Pons (tissue), 1 donor: ENCODE measurements around the gene PDE11A.

Experiments
- DNase-seq: peaks from one replicate; pipeline ENCODE4 v3.0.0-alpha.2; 2016; ENCODE audit warnings: low spot score

Gene PDE11A

DNA sequence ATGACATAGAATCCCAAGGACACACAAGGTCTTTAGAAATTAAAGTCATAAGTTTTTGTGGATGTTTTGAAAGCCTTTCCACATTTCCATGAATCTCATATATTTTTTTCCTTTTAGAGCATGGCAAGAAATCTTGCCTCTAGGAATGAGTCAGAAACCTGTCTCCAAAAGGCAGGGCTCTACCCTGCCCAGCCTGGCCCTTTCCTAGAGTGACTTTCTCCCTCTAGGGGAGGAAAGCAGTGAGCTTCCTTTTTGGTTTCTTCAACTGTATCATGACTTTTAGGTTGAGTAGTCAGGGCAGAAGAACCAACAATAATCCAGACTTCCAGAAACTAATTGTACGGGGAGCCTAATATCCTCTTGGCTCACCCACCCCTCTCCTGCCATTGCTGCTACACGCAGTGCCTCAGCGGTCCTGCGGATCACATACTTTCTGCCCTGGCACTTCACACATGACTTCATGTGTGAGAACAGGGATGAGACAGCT lies 379.8 kb downstream of the PDE11A start:
- no peak for DNase-seq

DNA sequence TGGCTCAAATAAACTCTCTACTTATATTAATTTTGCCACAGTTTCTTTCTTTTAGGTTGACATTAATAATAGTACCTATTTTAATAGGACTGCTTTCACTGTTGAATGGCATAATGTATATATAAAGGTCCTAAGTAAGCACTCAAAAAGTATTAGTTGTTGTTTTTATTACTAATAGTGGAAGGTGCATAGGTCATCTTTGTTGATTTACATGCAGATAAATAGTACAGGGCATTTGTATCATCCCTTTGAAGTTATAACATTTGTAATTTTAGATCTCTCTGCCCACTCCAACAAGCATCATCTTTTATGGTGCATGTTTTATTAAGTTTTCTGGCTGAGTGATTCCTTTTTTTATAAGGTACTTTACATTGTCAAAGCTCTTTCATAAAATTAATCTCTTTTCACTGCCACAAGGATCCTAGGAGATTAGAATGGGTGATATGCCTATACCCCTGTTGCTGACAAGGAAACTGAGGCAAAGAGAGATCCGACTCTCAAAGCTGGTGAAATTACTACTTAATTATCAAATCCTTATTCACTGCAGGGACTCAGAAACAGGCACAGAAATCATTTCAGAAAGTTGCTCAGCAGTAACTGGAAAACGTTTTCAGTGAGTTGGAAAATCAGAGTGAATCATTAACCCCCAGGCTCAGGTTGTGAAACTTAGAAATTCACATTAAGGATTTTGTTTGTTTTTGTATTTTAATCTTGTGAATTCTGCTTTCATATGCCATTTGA lies 380.4 kb downstream of the PDE11A start:
- no peak for DNase-seq

DNA sequence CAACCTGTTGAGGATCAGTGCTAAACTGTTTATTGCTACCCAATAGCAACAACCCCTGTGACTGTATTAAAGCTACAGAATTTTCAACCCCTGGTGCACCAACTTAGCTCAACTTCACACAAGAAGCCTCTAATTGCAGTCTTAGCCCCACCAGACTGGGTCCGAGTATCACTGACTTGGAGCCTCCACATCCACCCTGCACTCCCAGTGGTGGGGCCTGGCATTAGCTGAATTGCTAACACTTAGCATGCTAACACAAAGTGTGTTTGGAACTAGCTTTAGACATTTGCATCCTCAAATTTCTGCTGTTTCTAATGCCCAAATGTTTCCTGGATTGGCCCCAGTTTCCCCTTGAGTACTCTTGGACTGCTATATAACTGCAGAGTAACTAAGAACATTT lies 381.4 kb downstream of the PDE11A start:
- DNase-seq: no peak

DNA sequence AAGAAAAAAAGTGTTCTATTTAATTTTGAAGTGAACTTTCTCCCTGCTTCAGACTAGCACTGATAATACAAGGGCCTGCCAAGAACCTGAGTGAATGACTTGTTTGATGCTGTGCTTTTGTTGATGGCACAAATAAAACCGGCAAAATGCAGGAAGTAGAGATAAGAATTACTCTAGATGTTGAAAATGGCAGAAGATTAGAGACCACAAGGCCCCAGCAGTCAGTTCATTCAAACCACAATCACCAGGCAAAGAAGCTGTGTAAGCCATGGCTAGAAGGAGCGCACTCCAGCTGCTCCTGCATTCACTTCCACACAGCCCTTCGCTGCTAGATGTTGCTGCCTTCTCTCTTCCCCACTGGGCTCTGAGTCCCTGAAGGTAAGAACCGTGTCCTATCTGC lies 383.0 kb downstream of the PDE11A start:
- no peak for DNase-seq

DNA sequence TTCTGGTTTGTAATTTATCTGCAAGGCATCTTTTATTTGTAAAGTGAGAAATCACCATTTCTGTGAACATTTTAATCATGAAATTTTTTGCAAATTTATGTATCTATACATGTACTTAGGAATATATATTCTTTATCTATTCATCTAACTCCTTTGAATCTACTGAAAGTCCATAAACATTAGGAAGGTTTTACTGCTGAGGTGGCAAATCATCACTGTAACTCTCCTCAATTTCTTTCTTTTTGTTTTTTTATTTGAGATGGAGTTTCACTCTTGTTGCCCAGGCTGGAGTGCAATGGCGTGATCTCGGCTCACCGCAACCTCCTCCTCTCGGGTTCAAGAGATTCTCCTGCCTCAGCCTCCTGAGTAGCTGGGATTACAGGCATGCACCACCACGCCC lies 383.7 kb downstream of the PDE11A start:
- DNase-seq: no peak

DNA sequence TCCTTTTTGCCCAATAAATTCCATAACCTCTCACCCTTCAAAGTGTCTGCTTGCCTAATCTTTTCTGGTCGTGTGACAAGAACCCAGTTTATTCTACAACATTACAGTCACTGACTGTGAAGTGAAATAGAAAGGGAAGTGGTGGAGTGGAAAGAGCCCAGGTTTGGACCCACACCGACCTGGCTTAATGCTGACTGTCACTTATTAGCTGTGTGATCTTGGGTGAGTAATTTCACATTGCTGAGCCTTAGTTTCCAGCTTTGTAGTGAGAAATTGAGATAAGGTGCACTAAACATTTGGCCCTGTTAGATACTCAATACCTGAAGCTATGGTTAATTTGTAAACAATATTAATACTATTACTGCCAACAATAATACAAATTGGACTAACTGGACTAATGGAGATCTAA lies 388.9 kb downstream of the PDE11A start:
- DNase-seq: no peak

DNA sequence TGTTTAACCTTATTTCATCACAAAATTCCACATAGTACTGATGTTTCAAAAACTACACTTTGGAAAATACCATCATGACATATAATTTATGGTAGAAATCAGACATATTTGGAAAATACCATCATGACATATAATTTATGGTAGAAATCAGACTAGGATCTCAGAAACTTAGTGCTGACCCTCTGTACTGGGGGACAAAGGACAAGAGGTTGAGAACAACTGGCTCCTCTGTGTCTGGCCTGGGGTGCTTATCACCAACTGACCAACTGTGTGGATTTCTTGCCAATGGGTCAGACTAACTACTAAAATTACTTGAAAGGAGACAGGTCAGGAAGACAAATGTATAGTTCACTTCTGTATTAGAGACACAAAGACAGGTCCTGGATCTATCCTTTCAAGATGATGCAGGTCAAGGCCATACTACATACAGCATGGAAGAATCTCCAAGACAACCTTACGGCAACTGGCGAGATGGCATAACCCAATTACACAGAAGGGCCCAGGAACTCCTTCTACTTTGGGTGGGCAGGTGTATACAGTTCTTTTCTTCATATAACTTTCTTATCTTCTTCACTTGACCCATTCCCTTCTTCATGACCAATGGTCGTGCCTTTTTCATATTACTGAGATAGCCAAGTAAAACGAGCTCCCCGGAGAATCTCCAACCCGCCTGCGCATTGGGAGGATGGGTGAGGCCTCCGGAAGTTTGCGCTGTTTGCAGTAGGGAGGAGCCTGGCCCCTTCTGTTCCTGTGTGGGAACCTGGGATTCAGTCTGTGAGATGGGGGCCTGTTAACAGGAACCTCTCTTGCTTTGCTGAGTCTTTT lies 389.5 kb downstream of the PDE11A start:
- DNase-seq: no peak

DNA sequence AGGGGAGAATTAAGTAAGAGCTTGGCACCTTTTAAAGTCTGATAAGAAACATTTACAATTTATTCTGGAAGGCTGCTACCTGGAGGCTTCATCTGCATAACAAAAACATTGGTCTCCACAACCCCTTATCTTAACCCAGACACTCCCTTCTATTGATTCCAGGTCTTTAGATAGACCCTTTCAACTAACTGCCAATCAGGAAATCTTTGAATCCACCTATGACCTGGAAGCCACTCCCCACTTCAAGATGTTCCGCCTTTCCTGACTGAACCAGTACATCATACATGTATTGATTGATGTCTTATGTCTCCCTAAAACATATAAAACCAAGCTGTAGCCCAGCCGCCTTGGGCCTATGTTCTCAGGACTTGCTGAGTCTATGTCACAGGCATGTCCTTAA lies 390.6 kb downstream of the PDE11A start:
- DNase-seq: no peak

DNA sequence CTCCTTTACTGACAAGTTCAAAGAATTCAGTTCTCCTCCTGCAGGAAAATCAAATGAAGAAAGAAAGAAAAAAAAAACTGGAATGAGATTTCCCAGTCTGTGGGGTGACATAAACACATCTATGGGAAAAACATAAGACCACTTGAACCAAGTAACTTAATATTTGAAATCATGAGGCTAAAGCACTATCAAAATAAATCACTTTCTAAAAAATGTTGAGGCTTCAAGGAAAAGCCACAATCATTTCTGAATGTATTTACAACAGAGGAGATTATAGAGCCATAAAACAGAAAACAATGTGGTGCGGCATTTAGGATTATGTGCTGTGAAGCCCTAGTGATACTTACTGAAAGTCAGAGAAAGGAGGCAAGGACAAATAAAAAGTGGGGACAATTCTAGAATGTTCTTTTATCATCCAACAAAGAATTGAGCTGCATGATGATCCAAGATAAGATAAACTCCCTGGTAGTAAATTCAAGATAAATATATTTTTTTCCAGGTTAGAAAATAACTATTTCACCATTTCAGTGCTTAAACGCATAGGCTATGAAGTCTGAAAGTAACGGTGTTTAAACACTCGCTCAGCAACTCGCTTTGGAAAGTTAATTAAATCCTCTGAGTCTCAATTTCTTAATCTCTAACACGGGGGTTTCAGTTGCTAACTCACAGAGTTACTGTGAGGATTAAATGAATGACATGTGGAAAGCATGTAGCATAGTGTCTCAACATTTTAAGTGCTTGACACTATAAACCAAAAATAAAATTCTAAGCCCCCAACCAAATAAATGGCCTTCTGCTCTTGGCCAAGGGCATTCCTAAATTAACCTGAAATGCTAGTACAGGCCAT lies 391.5 kb downstream of the PDE11A start:
- no peak for DNase-seq

DNA sequence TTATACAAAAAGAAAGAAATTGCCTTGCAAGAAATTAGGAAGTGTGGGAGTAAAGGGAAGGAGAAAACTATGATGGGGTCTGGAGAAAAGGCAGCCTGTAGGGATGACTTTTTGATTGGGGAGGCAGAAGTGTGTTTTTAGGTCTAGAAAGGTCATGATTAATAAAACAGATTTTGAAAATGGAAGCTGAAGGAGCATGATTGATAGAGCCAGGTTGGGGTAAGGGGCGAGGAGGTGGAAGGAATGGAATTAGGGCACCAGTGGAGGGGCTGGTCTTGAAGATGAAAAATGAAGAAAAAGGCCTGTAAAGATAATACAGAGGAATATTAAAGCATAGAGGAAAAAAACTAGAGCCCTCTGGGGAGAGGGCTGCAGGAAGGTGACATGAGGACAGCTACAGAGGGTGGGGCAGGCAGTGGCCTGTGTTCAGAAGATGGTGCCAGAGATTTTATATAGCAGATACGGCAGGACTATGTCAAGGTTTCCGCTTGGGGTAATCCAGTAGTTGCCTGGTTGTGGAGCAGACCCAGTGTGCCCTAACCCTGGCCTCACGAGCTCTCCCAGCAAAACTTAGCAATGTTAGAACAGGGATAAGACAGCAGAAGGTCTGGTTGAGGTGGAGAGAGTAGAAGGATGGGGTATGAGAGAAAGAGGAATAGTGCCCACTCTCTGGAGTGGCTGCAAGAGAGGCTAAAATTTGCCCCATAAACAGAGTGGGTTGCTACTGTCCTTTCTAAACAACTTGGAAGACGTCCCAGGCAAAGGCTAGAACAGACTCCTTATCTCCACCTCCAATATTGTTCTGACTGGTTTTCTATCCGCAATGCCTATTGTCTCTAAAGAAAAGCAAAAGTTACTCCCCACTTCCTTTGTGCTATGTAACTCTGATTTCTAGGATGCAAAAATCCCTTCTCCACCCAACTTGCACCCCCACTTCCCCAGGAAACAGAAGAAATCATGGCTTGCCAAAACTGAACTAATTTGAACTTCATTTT lies 392.7 kb downstream of the PDE11A start:
- no peak for DNase-seq

DNA sequence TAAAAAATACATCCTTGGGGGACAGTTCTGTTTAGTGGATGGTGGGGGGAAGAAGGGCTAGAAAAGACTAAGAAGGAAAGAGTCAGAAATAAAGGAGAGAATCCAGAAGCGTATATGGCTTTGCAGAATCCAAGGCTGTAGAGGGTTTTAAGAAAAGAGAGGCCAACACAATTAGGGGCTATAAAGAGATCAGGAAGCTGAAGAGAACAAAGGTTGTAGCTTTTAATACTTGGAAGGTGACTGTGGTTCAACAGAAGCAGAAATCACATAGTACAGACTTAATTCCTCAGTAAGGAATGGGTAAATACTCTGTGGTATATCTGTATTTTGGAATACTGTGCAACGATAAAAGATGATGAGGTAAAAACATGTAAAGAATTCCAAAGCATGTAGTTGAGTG lies 393.6 kb downstream of the PDE11A start:
- DNase-seq: no peak

DNA sequence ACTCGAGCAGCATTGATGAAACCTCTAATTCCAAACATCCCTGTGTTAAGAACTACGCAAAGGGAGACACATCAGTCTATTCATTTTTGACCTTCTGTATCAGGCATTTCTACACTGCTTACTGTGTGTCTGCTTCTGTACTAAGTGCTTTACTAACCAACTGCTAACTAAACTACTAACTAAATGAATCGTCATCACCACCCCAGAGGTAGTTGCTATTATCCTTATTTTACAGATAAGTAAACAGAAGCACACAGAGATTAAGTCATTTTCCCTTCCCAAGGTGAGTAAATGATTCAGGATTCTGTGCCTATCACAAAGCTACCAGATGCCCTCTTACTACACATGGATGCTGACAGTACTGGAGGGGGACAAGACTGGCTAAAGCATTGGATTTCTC lies 395.9 kb downstream of the PDE11A start:
- DNase-seq: no peak

DNA sequence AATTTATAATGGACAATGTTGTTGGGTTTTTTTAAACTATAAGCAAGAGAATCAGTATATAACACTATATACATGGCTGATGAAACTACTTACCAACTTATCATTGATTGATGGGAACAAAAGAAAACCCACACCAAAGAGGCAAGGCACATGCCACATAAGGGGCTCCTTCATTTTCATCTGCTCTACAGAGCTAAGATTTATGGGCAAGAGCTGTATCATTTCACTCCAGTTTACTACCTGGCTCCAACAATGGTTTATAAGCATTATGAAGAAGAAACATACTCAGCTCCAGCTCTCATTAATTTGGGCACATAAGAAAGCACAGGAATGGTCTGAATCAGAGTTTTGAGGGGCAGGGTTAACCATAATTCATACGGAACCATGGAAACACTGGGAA lies 396.8 kb downstream of the PDE11A start:
- DNase-seq: no peak

DNA sequence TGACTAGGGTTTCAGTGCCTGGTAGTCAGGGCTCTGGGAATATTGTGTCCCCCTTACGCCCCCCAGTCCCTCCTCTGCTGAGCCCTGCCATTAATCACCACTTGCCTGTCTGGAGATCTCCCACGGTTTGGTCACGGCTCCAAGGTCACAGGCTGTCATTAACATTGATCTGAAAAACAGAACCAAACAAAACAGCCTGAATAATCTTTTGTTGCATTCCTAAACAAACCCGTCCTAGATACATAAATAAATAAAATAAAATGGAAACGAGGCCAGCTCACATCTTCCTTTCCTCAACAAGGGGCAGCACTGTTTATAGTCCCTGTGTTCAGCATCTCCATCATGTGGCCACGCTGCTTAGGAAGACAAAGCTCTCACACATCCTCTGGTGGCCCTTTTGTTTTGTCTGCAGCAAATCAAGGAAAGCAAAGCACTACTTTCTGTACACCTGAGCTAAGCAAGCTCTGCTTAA lies 397.2 kb downstream of the PDE11A start:
- peak; percentile 96 for DNase-seq

DNA sequence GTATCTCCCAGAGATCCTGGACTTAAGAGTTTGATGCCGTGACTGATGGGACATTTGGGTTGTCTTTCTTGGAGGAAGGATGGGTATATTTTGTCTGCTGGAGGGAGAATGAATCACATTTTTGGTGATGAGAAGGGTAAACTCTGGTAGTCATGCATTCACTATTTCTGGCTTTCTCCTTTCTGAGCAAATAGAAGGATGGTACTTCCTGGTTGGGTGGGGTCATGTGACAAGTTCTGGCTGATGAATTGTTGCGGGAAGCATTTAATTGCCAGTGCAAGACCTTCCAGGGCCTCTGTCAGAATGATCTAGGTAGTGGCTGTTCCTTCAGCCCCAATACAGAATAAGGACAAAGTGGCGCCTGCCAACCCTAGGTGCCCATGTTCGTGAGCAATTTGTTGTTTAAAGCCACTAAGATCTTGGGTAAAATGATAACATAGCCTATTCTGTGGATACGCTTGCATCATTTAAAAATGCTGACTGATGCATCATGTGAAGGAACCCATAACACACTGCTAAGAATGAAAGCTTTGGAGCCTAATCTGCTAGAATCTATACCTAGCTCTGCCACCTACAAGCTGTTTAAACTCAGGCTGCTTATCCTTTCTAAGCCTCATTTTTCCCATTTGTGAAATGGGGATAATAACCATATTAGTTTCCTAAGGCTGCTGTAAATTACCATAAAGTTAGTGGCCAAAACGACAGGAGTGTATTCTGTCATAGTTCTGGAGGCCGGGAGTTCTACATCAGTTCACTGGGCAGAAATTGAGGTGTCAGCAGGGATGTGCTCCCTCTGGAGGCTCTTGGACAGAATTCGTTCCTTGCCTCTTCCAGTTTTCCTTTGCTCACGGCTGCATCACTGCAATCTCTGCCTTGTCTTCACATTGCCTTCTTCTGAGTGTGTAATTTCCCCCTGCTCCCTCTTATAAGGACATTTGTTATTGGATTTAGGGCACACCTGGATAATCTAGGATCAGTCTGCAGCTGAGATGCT lies 398.7 kb downstream of the PDE11A start:
- no peak for DNase-seq

DNA sequence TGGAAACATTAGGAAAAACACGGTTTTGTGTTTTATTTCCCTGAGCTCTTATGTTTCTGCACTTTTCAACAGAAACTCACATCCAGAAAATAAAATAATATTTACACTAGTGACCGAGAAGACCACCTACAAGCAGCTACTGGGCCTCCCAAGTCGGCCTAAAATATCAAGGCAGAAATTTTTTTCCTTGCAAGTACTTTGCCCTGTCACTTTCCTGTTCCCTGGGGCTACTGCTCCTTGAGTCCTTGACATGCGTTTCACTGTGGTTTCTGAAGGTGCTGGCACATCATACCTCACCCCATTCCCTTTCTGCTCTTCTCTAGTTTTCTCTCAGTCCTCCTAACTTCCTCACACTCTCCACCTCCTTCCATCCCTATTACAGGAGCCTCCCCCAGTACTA lies 400.9 kb downstream of the PDE11A start:
- DNase-seq: no peak

DNA sequence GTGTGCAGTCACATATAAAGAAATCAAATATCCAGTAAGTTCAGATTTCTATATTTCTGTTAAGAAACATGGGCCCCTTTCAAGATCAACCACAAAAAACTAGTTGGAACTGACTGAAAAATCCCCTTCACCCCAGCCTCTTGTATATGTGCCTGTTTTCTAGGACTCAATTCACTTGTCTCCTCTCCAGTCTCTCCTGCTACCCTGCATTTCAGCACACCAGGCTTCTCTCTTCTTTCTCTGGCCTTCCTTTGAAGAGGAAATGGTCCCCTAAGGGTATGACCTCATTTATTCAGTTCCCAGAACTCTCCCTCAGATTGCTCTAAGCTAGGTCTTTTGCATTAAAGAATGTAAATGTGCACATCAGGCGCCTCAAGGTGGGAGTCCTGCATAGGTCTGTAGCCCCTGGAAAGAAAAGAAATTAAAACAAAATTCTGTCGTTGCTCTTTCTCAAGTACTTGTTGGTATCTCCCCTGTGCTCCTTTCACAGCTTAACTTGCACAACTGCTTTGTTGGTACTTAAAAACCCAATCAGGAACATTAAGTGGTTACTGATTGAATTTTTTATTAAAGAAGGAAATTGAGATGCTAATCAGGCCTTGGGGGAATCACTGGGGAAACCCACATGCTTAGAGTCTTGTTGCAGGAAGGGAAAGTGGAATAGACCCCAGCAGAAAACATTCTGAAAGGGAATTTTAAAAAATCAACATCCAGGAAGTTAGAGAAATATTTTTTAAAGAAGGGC lies 401.6 kb downstream of the PDE11A start:
- no peak for DNase-seq

DNA sequence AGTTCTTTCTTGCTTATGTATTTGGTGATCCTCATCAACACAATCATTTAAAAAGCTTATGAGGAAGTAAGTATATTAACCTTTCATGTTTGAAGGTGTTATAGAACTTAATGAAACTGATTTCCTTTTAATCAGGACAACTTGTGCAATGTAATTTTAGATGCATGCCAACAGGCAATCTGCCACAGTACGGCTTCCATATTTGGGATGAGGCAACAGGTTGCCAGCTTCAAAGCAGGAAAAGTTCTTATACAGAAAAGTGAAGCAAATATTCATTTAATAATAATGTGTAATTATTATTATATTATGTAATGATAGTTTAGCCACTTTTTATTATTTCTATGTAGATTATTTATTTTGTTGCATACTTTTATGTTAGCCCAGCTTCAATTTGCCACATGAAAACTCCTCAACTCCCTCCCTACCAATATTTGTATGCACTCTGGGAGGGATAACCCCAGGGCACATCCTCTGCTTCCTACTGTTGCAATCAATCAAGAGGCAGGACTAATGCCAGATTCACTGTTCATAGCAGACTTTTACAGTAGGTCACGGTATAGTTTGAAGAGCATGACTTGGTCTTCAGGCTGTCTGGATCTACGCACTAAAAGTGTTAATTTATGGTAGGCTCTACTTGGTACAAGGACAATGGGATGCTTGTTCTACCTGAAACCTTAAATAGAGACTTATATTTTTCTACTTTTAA lies 402.8 kb downstream of the PDE11A start:
- no peak for DNase-seq
